HCT116 (cell line): ENCODE measurements around the gene ANO4.

ENCODE experiments used
- CTCF ChIP-seq, 3 experiments: fragments of 200-600 bp in 1 of 3; sonication (generic) in 1 of 3; IDR thresholded peaks in 2 of 3; conservative IDR thresholded peaks in 1 of 3; 2 replicates each; pipeline ENCODE4 v1.5.1; 2012 to 2017; ENCODE audit warnings: low read depth in 2 of 3, low read length in 2 of 3, antibody characterized with exemption in 1 of 3, borderline replicate concordance in 1 of 3, control low read depth in 1 of 3, mild to moderate bottlenecking in 1 of 3, mixed read lengths in 1 of 3, mixed run types in 1 of 3, moderate library complexity in 1 of 3; ENCODE audit not compliant: insufficient read depth in 1 of 3
- EZH2 ChIP-seq: fragments of 200-600 bp; sonication (generic); IDR thresholded peaks from 2 replicates; pipeline ENCODE4 v1.6.1; 2017; ENCODE audit warnings: antibody characterized with exemption, mixed run types
- JUND ChIP-seq: IDR thresholded peaks from 2 replicates; pipeline ENCODE4 v1.6.1; 2012
- POLR2A ChIP-seq: IDR thresholded peaks from 2 replicates; pipeline ENCODE4 v1.7.0; 2011; ENCODE audit warnings: borderline replicate concordance; ENCODE audit not compliant: insufficient read depth, insufficient read length; ENCODE audit errors: extremely low read depth
- POLR2AphosphoS5 ChIP-seq: IDR thresholded peaks from 2 replicates; pipeline ENCODE4 v1.6.1; 2011; ENCODE audit warnings: mild to moderate bottlenecking, low read depth, low read length, moderate library complexity
- RAD21 ChIP-seq: IDR thresholded peaks from 2 replicates; pipeline ENCODE4 v1.6.1; 2012; ENCODE audit warnings: low read depth, mild to moderate bottlenecking
- REST ChIP-seq: IDR thresholded peaks from 2 replicates; pipeline ENCODE4 v1.6.1; 2012; ENCODE audit warnings: low read depth
- SP1 ChIP-seq: IDR thresholded peaks from 2 replicates; pipeline ENCODE4 v1.6.1; 2012; ENCODE audit warnings: low read depth
- YY1 ChIP-seq: IDR thresholded peaks from 2 replicates; pipeline ENCODE4 v1.6.1; 2011; ENCODE audit warnings: low read length, low read depth, moderate library complexity, mild to moderate bottlenecking; ENCODE audit not compliant: insufficient replicate concordance; ENCODE audit errors: extremely low read depth

GRCh38 chr12:100964028-100964427, 169.5 kb downstream of the ANO4 start:
- TF ChIP-seq CTCF (IDR thresholded peaks at IDR 0.05 in 2 of 3, conservative IDR thresholded peaks at IDR 0.05 in 1 of 3; ENCODE audit: borderline replicate concordance in 1 of 3, insufficient read depth in 1 of 3, low read depth in 2 of 3, low read length in 2 of 3): no peak
- TF ChIP-seq POLR2A: no peak
- TF ChIP-seq POLR2AphosphoS5: no peak
- no peak for TF ChIP-seq RAD21
- TF ChIP-seq REST: no peak
- TF ChIP-seq JUND: no peak
- TF ChIP-seq EZH2: no peak
- no peak for TF ChIP-seq YY1
- TF ChIP-seq SP1: no peak
